DND-41 (cell line): ENCODE data around the gene VWA8.

Experiments
- ATAC-seq: fragments of 200-7000 bp; cut with Tn5 transposase; 3 replicates; pipeline ENCODE4 v1.9.1; 2021; ENCODE audit warnings: low read depth; ENCODE audit not compliant: insufficient read depth
- DNase-seq: peaks from one replicate; pipeline ENCODE4 v3.0.0-alpha.2; 2020
- H2AFZ ChIP-seq: 2 replicates; pipeline ENCODE4 v1.6.0; 2012; ENCODE audit warnings: low read depth, low read length
- H3K27ac ChIP-seq: 2 replicates; pipeline ENCODE4 v1.5.1; 2012; ENCODE audit warnings: low read length, inconsistent platforms
- H3K27me3 ChIP-seq: fragments of 200-600 bp; sonication (generic); 2 replicates; pipeline ENCODE4 v1.6.0; 2012; ENCODE audit warnings: low read length, mild to moderate bottlenecking, inconsistent platforms; ENCODE audit not compliant: insufficient read depth, poor library complexity
- H3K36me3 ChIP-seq: 2 replicates; pipeline ENCODE4 v1.5.1; 2012; ENCODE audit warnings: low read length, inconsistent platforms; ENCODE audit not compliant: insufficient read depth
- H3K4me1 ChIP-seq: 2 replicates; pipeline ENCODE4 v1.5.1; 2012; ENCODE audit warnings: mild to moderate bottlenecking, low read length; ENCODE audit not compliant: insufficient read depth
- H3K4me2 ChIP-seq: 2 replicates; pipeline ENCODE4 v1.6.0; 2012; ENCODE audit warnings: mild to moderate bottlenecking, moderate library complexity, low read length, inconsistent platforms; ENCODE audit not compliant: insufficient read depth
- H3K4me3 ChIP-seq, 2 experiments: fragments of 200-600 bp in 1 of 2; shearing (Covaris generic) in 1 of 2; 2 replicates each; pipeline ENCODE4 v1.5.1; 2012 to 2016; ENCODE audit warnings: inconsistent platforms in 2 of 2, low read length in 2 of 2, mild to moderate bottlenecking in 2 of 2, low read depth in 1 of 2, moderate library complexity in 1 of 2
- H3K79me2 ChIP-seq: 2 replicates; pipeline ENCODE4 v1.6.0; 2012; ENCODE audit warnings: low read length, inconsistent platforms; ENCODE audit not compliant: insufficient read depth
- H3K9ac ChIP-seq: 2 replicates; pipeline ENCODE4 v1.6.0; 2012; ENCODE audit warnings: low read depth, mild to moderate bottlenecking, inconsistent platforms, low read length, moderate library complexity
- H3K9me3 ChIP-seq: 2 replicates; pipeline ENCODE4 v1.5.1; 2012; ENCODE audit warnings: low read length, moderate library complexity, mild to moderate bottlenecking, inconsistent platforms; ENCODE audit not compliant: insufficient read depth, severe bottlenecking
- H4K20me1 ChIP-seq: 2 replicates; pipeline ENCODE4 v1.6.0; 2012; ENCODE audit warnings: low read length; ENCODE audit not compliant: insufficient read depth
- EZH2 ChIP-seq: IDR thresholded peaks from 3 replicates; pipeline ENCODE4 v1.6.1; 2012; ENCODE audit warnings: borderline replicate concordance, low read depth, mild to moderate bottlenecking, moderate library complexity, low read length, inconsistent platforms; ENCODE audit not compliant: severe bottlenecking
- TF ChIP-seq, protein P1 (sequence below): IDR thresholded peaks from 2 replicates; pipeline ENCODE4 v1.5.1; 2012; ENCODE audit warnings: borderline replicate concordance, low read length, moderate library complexity, mild to moderate bottlenecking; ENCODE audit not compliant: poor library complexity, severe bottlenecking; ENCODE audit errors: extremely low read depth

The VWA8 gene

DNA sequence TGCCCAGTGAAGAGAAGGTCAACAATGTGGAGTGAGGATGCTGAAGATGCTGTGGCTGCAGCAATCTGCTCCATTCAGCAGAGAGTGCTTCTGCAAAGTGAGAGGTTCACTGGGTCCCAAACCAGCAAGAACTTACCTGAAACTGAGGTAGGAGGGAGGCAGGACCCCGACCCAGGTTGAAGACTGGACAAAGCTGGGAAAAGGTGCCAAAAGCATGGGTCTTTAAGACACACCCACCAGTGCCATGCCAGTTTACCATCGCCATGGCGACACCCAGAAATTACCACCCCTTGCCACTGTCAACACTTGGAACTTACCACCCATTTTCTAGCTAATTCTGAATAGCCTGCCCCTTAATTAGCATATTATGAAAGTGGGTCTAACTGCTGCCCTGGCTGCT, 432.9 kb downstream of the VWA8 start:
- Histone ChIP-seq H3K9me3 (no peaks in the 10 kb centered on the region), H4K20me1 (no peaks in the 10 kb centered on the region), H3K4me1 (no peaks in the 10 kb centered on the region), H3K36me3 (no peaks in the 10 kb centered on the region), H3K27ac (no peak overlapping the region), H2AFZ (no peak overlapping the region), H3K4me3 (no peak overlapping the region), H3K9ac (no peak overlapping the region), H3K79me2 (no peaks in the 10 kb centered on the region), H3K4me2 (no peak overlapping the region), H3K27me3 (no peaks in the 10 kb centered on the region)
- TF ChIP-seq EZH2, result no peak
- TF ChIP-seq, protein P1, sequence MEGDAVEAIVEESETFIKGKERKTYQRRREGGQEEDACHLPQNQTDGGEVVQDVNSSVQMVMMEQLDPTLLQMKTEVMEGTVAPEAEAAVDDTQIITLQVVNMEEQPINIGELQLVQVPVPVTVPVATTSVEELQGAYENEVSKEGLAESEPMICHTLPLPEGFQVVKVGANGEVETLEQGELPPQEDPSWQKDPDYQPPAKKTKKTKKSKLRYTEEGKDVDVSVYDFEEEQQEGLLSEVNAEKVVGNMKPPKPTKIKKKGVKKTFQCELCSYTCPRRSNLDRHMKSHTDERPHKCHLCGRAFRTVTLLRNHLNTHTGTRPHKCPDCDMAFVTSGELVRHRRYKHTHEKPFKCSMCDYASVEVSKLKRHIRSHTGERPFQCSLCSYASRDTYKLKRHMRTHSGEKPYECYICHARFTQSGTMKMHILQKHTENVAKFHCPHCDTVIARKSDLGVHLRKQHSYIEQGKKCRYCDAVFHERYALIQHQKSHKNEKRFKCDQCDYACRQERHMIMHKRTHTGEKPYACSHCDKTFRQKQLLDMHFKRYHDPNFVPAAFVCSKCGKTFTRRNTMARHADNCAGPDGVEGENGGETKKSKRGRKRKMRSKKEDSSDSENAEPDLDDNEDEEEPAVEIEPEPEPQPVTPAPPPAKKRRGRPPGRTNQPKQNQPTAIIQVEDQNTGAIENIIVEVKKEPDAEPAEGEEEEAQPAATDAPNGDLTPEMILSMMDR, result no peak
- ATAC-seq (no peak), DNase-seq (no peak)

DNA sequence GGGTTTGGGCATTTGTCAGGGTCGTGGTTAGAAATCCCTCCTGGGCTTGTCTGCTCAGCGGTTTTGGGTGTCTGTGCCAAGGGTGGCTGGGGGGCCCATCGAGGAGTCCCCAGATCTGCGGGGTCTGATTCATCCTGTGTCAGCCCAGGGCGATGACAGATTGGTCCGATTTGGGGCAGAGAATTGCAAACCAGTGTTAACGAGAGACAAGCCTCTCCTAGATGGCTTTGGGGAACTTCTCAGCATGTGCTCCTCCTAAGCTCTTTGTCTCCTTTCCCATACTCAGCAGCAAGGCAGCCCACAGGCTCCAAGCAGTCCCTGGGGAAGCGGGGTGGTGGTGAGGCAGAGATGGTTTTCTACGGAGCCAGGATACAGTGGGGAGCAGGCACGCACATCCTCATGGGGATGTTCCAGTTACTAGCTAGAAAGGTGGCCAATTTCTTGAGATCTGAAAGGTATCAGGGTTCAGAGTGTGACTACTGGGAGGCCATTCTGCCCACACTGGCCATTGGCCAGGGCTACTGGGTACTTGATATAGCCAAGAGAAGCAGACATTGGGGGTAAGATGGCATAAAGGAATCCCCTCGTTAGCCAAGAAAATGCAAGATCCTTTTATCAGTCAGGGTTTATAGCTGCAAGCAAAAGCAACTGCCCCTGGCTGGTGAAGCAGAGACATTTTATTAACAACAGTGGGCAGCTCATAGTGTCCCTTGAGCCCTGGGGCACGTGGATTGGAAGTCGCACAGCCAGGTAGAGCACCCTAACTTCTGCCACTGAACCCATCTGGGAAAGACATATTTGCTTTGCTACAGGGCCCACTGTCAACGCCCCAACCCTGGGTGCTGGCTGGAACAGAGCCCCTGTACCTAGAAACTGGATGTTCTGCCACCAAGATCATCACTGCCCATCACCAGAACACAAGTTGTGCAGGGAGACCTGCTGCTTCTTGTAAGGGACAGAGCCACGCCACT, 440.0 kb downstream of the VWA8 start:
- ATAC-seq (no peak; the same call in 2 of the 3 replicates), DNase-seq (no peak)
- Histone ChIP-seq H3K79me2 (no peaks in the 10 kb centered on the region), H3K9me3 (no peaks in the 10 kb centered on the region), H2AFZ (no peak overlapping the region), H3K4me1 (no peaks in the 10 kb centered on the region), H3K9ac (no peak overlapping the region), H3K4me3 (no peak overlapping the region), H3K27ac (no peak overlapping the region), H3K27me3 (no peaks in the 10 kb centered on the region), H3K4me2 (no peak overlapping the region), H3K36me3 (no peaks in the 10 kb centered on the region), H4K20me1 (no peaks in the 10 kb centered on the region)
- TF ChIP-seq, protein P1, result no peak
- no peak for TF ChIP-seq EZH2

DNA sequence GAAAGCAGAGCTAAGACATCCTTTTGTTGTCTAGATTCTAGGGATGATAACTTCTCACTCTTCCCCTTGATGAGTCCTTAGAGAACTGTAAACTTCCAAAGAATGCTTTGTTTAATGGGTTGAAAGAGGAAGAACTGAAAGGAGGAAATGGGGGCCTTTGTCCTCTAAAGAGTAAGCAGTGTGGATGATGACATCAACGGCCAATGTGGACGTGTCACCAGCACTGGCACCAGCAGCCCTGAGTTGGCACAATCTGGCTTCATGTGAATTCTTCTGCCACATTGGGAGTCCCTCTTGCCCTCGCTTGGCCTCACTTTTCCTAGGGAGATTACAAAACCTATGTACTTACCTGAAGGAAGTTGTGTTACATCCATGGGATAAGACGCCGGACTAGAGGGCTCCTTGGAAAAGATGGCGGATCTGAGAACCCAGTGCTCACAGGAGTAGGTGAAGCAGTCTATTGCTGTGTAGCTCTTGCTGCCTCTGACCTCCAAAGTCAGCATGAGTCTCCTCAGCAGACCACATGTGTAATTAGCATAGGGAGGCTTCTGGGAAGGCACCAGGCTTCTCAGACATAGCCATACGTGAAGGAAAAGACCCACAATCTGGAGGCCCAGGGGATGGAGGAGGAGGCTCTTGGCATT, 440.8 kb downstream of the VWA8 start:
- no peak overlapping the region for H2AFZ ChIP-seq
- ATAC-seq (no peak), DNase-seq (no peak)
- H3K79me2 ChIP-seq, result no peaks in the 10 kb centered on the region
- no peaks in the 10 kb centered on the region for H3K9me3 ChIP-seq
- TF ChIP-seq, protein P1, result no peak
- no peak for TF ChIP-seq EZH2
- H3K4me2 ChIP-seq, result no peak overlapping the region
- no peak overlapping the region for H3K9ac ChIP-seq
- H3K4me3 ChIP-seq, result no peak overlapping the region
- H4K20me1 ChIP-seq, result no peaks in the 10 kb centered on the region
- H3K27me3 ChIP-seq, result no peaks in the 10 kb centered on the region
- H3K36me3 ChIP-seq, result no peaks in the 10 kb centered on the region
- H3K27ac ChIP-seq, result no peak overlapping the region
- no peaks in the 10 kb centered on the region for H3K4me1 ChIP-seq
